AG08395 (cell line): ENCODE results near the gene KIF6.

Source experiments
- DNase-seq: peaks from one replicate; pipeline ENCODE4 v3.0.0; 2012; ENCODE audit warnings: mixed read lengths, low spot score

Gene KIF6

GRCh38 chr6:39451831-39452230 is 273.4 kb downstream of the KIF6 start:
- DNase-seq = no peak

GRCh38 chr6:39449022-39449421 is 276.2 kb downstream of the KIF6 start:
- DNase-seq = no peak

- DNase-seq = no peak
Measured at GRCh38 chr6:39446909-39447308, 278.3 kb downstream of the KIF6 start.

- no peak for DNase-seq
Measured at GRCh38 chr6:39445667-39446066, 279.5 kb downstream of the KIF6 start.

- no peak for DNase-seq
Measured at GRCh38 chr6:39444479-39445019, 280.7 kb downstream of the KIF6 start.

GRCh38 chr6:39441986-39442385 is 283.2 kb downstream of the KIF6 start:
- DNase-seq = no peak

GRCh38 chr6:39441301-39441700 is 283.9 kb downstream of the KIF6 start:
- no peak for DNase-seq

- peak; percentile 38 for DNase-seq
Measured at GRCh38 chr6:39440039-39440426, 285.2 kb downstream of the KIF6 start.

GRCh38 chr6:39439342-39440038 is 285.7 kb downstream of the KIF6 start:
- no peak for DNase-seq

GRCh38 chr6:39433630-39434029 is 291.6 kb downstream of the KIF6 start:
- DNase-seq = no peak

- DNase-seq = peak; percentile 84
Measured at GRCh38 chr6:39432330-39433025, 292.7 kb downstream of the KIF6 start.

GRCh38 chr6:39430871-39431523 is 294.2 kb downstream of the KIF6 start:
- DNase-seq = peak; percentile 61

- no peak for DNase-seq
Measured at GRCh38 chr6:39430446-39430845, 294.8 kb downstream of the KIF6 start.

GRCh38 chr6:39428816-39429215 is 296.4 kb downstream of the KIF6 start:
- DNase-seq = no peak

- DNase-seq = no peak
Measured at GRCh38 chr6:39428152-39428551, 297.1 kb downstream of the KIF6 start.

GRCh38 chr6:39426073-39426456 is 299.1 kb downstream of the KIF6 start:
- peak; percentile 82 for DNase-seq

- peak; percentile 50 for DNase-seq
Measured at GRCh38 chr6:39425346-39426072, 299.7 kb downstream of the KIF6 start.

- no peak for DNase-seq
Measured at GRCh38 chr6:39424831-39425230, 300.4 kb downstream of the KIF6 start.

- peak; percentile 55 for DNase-seq
Measured at GRCh38 chr6:39422238-39422637, 303.0 kb downstream of the KIF6 start.

GRCh38 chr6:39421383-39422225 is 303.6 kb downstream of the KIF6 start:
- DNase-seq = peak; percentile 55
